Hypothalamus (tissue), 51 donors: ENCODE data around the gene CMTR2.
A peak's percentile ranks its signal among the peaks of the same experiment; 100 is the strongest.

Experiments
- DNase-seq, 51 donors: peaks; one replicate each; lab custom pipeline; 2025; lab: John Stamatoyannopoulos, UW

The CMTR2 gene

DNA sequence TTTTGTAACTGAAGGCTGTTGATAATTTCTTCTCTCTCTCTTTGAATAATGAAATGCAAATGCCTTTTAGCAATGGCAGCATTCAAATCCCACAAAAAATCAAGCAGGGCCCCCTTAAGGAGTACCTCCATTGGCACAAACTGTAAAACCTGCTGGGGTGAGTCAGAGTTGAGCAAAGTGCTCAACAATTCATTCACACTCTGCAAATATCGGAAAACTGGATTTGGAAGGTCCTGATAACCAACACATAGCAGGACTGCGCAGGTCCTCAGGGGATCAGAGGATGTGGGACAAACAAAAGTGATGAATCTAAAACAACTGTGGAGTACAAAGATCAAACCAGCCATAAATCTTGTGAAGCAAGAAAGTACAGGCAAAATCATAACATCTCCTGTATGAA is 5.6 kb downstream of the CMTR2 start:
- DNase-seq = no peak

- DNase-seq = no peak
Measured at GRCh38 chr16:71282943-71283342, 6.3 kb downstream of the CMTR2 start.

GRCh38 chr16:71276589-71277334 is 12.4 kb downstream of the CMTR2 start:
- DNase-seq = no peak

- no peak for DNase-seq
Measured at GRCh38 chr16:71273384-71273783, 15.8 kb downstream of the CMTR2 start.

- DNase-seq = no peak
Measured at GRCh38 chr16:71264299-71264698, 24.9 kb downstream of the CMTR2 start.

GRCh38 chr16:71263582-71263981 is 25.6 kb downstream of the CMTR2 start:
- DNase-seq = no peak

GRCh38 chr16:71262391-71262790 is 26.8 kb downstream of the CMTR2 start:
- no peak for DNase-seq

DNA sequence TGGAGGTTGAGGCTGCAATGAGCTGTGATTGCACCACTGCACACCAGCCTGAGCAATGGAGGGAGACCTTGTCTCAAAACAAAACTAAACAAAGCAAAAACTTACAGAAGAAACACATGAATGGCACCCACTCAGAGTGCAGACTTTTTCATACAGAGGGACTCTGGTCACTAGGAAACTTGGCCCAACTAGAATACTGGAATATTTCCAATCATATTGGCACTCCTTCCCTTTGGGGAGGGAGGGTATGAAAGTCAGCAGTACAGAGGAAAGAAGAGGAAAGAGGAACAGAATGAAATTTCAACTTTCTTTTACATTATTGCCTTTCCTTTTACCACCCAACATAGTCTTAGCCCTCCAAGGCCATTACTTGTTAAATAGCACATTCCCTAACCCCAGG is 28.2 kb downstream of the CMTR2 start:
- no peak for DNase-seq

DNA sequence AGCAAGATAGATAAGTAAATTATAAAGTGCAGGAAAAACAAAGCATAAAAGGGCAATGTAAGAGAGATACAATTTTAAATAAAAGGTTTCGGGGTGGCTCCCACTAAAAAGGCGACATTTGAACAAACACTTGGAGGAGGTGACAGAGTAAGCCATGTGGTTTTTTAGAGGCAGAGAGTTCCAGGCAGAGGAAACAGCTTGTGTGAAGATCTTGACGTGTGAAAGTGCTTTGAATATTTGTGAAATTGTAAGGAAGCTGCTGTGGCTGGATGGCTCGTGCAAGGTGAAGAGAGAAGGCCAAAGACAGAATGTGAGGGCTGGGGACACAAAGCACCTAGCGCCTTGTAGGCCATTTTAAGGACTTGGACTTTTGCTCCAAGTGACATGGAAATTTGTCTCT is 30.1 kb downstream of the CMTR2 start:
- no peak for DNase-seq

DNA sequence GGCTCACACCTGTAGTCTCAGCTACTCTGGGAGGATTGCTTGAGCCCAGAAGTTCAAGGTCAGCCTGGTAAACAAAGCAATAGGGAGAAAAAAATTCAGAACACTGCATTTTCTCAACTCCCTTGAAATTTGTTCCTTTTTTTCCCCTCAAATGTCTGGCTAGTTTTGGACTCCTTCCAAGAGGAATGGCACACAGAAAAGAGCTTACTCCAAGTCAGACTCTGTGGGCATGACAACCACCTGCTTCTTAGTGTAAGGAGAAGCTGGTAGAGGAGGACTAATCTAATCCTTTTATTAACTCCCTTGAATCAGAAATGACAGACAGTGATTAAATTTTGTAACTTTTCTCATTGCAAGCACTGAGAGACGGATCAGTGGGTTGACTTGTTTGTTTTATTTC is 30.8 kb downstream of the CMTR2 start:
- peak in 8 of 51 donors; percentile 2 to 18 (median 10) for DNase-seq

DNA sequence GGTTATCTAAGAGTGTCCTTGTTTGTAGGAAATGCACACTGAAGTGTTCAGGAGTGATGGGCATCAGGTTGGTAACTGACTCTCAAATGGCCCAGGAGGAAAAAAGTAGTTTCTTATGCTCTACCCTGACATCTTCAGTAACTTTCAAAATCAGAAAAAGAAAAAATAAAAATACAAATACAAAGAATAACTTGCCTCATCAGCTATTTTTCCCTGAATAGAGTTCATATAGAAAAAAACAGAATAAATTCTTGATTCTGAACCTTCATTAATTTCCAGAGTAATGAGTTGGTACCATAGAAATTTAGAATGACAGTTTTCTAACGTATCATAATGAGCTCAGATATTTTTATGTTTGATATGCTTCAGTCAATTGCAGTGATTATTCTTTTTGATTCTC is 31.4 kb downstream of the CMTR2 start:
- DNase-seq = no peak

- DNase-seq = peak in 29 of 51 donors; percentile 3 to 75 (median 27)
Measured at GRCh38 chr16:71255721-71256120, 33.5 kb downstream of the CMTR2 start.

DNA sequence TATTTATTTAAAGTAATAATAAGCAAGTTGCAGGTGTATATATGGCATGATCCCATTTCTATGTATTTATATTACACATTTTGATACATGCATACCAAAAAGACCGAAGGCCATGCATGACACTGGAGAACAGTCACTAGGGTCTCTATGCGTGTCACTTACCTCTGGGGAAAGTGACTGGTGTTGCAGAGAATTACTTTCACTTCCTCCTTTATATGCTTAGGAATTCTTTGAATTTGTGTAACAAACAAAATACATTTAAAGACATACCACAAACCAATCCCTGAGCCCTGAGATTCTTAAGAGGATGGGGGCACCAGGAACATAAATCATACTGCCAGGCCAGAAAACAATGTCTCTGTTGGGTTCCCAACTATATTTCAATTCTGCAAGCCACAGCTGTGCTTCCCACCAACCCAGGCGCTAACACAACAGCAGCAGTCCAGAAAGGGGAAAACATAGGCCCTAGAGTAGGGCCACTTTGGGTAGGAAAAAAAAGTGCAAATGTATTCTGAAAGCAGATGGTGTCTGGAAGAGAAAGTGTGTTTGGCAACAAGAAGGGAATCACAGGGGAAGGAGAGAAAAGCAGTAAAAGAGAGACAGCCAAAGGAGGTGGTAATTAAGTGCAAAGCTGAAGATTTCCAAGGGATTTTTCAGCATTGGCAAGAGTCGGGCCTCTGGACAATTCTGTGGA is 34.2 kb downstream of the CMTR2 start:
- DNase-seq = peak in 1 of 51 donors; percentile 4

DNA sequence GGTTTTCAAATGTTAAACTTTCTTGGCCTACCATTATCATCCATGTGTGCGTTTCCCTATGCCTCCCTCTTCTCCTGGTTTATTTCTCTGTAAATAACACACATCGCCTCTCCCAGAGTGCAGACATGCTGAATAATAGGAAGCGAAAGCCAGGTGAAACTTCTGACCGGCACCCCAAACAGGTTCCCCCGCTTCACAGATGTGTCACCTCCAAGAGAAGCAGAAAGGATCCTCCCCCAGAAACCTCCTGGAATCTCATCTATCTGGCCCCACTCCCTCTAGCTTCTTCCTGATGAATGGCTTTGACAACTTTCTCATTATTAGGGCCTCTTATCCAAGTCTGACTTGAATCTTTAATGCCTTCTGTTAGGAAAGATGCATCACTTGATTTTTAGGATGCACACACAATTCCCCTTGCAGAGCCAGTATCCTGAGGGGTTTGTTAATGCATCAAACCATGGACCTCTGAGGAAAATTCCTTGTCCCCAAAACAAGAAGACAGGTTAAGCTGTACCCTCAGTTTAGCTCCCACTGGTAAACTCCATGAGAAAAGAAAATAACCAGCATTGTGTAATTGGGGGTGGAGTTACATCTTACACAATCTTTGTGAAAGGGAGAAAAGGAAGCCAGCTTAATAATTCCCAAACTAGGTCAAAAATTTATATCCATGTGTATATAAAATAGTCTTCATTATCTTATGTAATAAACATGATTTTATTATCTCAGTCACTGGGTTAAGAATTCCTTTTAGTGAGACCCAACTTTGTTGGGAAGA is 38.6 kb downstream of the CMTR2 start:
- no peak for DNase-seq

DNA sequence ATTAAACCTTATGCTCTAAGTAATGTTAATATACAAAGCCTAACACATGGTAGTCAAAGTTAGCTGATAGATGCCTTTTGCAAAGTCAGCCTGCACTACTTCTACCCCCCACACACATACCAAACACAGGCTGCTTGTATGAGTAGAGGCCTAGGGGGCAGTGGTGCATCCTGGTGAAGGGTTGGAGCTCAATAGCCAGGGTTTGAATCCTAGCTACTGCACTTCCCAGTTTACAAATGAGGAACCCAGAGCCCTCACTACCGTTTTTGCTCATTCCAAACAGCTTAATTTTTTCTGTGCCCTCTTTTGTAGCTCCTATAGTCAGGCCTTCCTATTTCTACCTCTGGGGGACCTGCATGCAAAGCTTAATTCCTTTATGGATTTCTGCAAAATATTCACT is 39.8 kb downstream of the CMTR2 start:
- DNase-seq = peak in 2 of 51 donors; percentile 0 to 12

- DNase-seq = no peak
Measured at GRCh38 chr16:71247478-71247877, 41.7 kb downstream of the CMTR2 start.

GRCh38 chr16:71246309-71246708 is 42.9 kb downstream of the CMTR2 start:
- DNase-seq = no peak

GRCh38 chr16:71244521-71244920 is 44.7 kb downstream of the CMTR2 start:
- no peak for DNase-seq

DNA sequence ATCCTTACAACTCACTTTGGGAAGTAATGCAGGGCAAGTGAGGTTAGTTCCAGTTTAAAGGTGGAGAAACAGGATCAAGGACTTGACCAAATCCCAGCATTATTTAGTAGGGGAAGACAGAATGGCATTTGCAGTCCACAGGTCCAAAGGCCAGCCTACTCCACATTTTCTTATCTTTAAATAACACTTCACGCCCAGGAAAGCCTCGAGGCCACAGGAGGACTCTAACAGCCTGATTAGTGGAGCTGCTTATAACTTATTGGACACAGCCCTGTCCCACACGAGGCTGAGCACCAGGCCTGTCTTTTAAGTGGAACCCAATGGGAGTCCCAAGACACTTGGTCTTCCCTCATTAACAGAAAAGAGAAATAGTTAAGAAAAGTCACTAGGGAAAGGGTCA is 46.6 kb downstream of the CMTR2 start:
- no peak for DNase-seq

GRCh38 chr16:71242036-71242435 is 47.2 kb downstream of the CMTR2 start:
- no peak for DNase-seq
